ENCODE data around the gene INAVA.

Gene INAVA

GRCh38 chr1:200894712-200895442 lies at the start of gene INAVA:
Gene INAVA (plus strand): TSS chr1:200894900. CDS start chr1:200898401, 3,501 bp downstream.
- DNase-seq (ENCODE audit: low read depth in 2 of 2), result no peak

GRCh38 chr1:200845360-200845759 lies 49.3 kb upstream of the INAVA start:
- DNase-seq (ENCODE audit: low read depth in 2 of 2), result no peak

- no peak for DNase-seq (ENCODE audit: low read depth in 2 of 2)
Observed at GRCh38 chr1:200846398-200846797, 48.3 kb upstream of the INAVA start.

DNA sequence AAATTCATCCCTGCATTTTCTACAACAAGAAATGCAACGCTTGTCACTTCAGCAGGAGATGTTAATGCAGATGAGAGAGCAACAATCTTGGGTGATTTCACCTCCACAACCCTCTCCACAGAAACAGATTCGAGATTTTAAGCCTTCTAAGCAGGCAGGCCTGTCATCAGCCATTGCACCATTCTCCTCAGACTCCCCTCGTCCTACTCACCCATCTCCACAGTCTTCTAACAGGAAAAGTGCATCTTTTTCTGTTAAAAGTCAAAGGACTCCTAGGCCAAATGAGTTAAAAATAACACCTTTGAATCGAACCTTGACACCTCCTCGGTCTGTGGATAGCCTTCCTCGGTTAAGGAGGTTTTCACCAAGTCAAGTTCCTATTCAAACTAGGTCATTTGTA lies 45.3 kb upstream of the INAVA start:
- DNase-seq (ENCODE audit: low read depth in 2 of 2), result no peak

DNA sequence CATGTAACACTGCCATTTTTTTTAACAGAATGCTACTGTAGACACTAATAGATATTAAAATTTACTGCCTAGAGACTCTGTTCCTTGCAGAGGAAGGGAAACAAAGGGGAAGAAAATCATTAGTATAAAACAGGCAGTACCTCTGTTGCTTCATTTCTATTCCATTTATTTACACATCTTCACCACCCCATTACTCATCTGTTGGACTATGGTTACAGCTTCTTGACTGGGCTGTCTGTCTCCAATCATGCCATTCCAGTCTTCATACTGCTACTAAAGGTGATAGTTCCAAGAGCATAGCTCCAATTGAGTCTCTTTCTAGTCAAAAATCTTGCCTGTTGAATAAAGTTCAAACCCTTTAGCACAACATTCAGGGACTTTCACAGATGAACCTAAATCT lies 44.1 kb upstream of the INAVA start:
- DNase-seq (ENCODE audit: low read depth in 2 of 2), result no peak

- no peak for DNase-seq (ENCODE audit: low read depth in 2 of 2)
Observed at GRCh38 chr1:200856716-200857357, 37.9 kb upstream of the INAVA start.

DNA sequence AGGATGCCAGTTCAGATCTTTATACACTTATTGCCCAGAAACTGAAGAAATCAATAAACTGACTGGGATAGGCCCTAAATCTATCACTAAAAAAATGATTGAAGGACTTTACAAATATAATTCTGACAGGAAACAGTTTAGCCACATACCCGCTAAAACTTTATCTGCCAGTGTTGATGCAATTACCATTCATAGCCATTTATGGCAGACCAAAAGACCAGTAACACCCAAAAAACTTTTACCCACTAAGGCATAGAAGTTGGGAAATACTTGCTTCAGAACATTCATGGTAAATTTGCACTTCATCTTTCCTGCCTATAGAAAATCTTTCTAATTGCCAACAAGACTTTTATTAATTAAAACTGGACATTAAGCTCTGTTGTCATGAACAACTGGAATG lies 36.9 kb upstream of the INAVA start:
- no peak for DNase-seq (ENCODE audit: low read depth in 2 of 2)

DNA sequence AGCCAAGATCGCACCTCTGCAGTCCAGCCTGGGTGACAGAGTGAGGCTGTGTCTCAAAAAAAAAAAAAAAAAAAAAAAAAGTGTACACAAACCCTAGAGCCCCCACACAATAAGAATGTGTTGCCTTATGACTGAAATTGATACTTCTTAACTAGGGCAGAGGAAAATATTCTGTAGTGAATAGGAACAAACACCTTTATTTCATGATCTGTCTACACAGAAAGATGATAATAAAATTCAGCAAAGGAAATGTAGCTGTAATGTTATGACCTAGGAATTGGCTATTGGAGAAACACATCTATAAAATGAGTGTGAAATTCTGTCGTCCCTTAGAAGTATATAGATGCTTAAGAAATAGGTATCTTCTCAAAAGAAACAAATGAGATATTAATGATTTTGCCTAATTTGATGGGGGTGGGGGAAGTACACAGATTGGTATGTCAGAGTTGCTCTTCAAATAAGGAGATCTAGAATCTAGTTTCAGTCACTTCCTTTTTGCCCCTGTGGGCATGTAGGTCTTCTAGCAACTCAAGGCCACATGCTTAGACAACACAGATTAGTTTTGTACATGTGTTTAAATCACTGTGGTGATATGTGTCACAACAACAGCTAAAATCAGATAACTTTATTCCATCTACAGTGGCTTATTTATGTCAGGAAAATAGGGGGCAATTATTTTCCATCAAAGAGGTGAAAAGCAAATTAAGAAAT lies 32.6 kb upstream of the INAVA start:
- DNase-seq (ENCODE audit: low read depth in 2 of 2), result no peak

DNA sequence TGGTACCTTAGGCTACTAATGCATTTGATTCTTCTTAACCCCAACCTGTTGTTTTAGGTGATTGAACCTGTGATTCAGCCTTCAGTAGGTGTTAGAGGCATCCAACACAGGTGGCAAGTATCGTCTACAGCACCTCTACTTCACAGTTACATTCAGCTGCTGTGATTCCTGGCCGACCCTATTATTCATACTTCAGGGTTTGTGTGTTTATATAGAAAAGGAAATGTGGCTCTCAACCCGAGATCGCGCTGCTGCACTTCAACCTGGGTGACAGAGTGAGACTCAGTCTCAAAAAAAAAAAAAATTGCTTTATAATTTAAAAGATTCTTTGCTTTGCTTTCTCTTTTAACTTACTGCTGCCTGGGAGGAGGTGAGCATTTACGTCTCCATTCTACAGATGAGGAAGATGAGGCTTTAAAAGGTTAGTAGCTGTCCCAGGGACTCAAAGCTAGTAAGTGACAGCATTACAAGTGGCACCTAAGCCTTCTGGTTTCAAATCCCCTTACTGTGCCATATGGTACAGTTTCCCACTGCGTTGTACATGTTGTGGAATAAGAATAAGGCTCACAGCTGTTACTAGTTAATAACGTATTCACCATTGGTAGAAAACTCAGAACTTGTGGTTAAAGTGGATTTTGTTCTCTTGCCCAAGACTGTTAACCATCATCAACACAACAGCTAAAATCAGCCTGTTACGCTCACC lies 31.8 kb upstream of the INAVA start:
- no peak for DNase-seq (ENCODE audit: low read depth in 2 of 2)

- DNase-seq (ENCODE audit: low read depth in 2 of 2), result no peak
Observed at GRCh38 chr1:200866116-200866515, 28.6 kb upstream of the INAVA start.

GRCh38 chr1:200866521-200866920 lies 28.2 kb upstream of the INAVA start:
- no peak for DNase-seq (ENCODE audit: low read depth in 2 of 2)

DNA sequence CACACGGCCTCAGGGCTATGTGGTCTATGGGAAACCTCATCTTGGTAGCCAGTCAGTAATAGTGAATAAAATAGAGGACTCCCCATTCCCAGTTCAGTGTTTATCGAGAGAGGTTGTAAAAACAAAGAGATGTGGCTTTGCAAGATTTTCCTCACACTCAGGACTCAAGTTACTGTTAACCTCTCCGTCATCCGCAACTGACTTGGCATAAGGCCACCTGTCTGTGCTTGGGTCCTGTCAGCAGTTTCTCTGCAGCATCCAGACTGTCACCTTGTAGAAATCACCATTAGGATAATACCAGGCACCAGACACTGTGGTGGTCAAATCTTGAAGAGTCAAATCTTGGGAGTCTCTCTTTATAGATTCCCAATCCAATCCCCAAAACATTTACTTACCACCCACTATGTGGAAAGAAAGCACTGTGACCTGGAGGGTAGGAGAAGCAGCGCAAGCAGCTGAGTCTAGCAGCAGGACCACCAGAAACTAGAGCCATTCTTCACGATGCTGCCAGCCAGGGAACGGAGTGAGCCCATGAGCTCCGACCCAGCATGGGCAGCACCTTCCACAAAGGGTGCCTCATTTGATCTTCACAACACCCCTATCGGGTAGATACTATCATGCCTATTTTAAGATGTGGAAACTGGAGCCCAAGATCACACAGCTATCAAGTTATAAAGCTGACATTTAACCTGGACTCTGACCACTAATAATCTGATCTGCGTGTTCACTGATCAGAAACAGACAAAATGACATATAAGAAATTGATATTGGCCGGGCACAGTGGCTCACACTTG lies 27.5 kb upstream of the INAVA start:
- no peak for DNase-seq (ENCODE audit: low read depth in 2 of 2)

- no peak for DNase-seq (ENCODE audit: low read depth in 2 of 2)
Observed at GRCh38 chr1:200869376-200869752, 25.3 kb upstream of the INAVA start.

- no peak for DNase-seq (ENCODE audit: low read depth in 2 of 2)
Observed at GRCh38 chr1:200869753-200870391, 24.8 kb upstream of the INAVA start.

GRCh38 chr1:200872446-200873115 lies 22.1 kb upstream of the INAVA start, which contains the start of gene GPR25:
Gene GPR25 (plus strand): TSS chr1:200872981. CDS start chr1:200873038, 57 bp downstream.
- DNase-seq (ENCODE audit: low read depth in 2 of 2), result no peak

- no peak for DNase-seq (ENCODE audit: low read depth in 2 of 2)
Observed at GRCh38 chr1:200873116-200873670, 21.5 kb upstream of the INAVA start.

GRCh38 chr1:200873671-200874397 lies 20.9 kb upstream of the INAVA start:
- no peak for DNase-seq (ENCODE audit: low read depth in 2 of 2)

GRCh38 chr1:200874694-200875093 lies 20.0 kb upstream of the INAVA start:
- DNase-seq (ENCODE audit: low read depth in 2 of 2), result no peak

DNA sequence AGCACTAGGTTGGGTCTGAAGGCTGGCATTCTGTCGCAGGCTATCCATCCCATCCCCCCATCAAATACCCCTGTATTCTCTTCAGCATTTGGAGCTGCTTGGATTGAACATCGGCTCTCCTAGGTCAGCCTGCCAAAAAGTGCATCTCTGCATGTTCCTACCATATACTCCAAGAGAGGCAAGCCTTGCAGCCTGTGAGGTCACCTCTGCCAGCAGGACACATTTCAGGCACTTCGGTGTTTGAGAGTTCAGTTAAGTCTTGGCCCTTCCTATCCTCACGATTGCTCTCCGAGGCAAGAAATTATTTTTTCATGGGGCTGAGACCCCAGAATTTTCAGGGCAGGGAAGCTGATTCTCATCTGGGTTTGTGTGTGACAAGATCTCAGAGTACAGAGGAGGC lies 19.3 kb upstream of the INAVA start:
- DNase-seq (ENCODE audit: low read depth in 2 of 2), result no peak
